CD1c-positive myeloid dendritic cell (primary cell): ENCODE data around the gene BTBD10.

Experiments used
- DNase-seq: peaks from one replicate; pipeline ENCODE4 v3.0.0-alpha.2; 2016; ENCODE audit errors: extremely low spot score

The BTBD10 gene

DNA sequence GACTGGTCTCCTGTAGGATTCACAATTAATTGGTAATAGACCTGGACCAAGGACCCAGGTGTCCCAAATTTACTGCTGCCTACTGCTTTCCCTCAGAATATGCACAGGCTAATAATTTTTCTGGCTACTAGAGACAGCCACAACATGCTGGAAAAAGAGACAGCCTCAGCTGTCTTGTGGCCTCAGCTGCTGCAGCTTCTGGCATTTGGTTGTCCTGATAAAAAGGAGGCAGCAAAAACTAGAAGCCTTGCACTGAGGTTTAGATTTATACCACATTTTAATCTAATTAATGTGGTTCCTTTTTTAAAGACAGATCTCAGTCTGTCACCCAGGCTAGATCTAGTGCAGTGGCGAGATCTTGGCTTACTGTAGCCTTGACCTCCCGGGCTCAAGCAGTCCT lies 89.8 kb downstream of the BTBD10 start:
- no peak for DNase-seq

DNA sequence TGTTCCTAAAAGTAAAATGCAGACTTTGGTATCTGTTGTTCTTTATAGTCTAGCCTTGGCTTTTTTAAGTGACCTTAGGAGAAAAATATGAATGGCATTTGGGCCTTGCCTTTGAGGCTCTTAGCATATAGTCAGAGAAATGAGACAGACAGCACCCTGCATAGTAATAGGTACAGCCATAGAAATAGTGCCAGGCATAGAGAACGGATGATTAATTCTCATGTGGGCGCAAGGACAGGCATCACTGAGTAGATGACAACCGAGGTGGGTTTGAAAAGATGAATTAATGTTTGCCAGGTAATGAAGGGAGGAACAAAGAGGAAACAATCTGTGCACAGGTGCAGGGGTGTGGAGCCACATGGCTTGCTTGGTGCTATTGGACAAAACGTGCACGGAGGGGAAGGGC lies 95.0 kb downstream of the BTBD10 start:
- no peak for DNase-seq

GRCh38 chr11:13367115-13367514 lies 95.9 kb downstream of the BTBD10 start:
- no peak for DNase-seq

DNA sequence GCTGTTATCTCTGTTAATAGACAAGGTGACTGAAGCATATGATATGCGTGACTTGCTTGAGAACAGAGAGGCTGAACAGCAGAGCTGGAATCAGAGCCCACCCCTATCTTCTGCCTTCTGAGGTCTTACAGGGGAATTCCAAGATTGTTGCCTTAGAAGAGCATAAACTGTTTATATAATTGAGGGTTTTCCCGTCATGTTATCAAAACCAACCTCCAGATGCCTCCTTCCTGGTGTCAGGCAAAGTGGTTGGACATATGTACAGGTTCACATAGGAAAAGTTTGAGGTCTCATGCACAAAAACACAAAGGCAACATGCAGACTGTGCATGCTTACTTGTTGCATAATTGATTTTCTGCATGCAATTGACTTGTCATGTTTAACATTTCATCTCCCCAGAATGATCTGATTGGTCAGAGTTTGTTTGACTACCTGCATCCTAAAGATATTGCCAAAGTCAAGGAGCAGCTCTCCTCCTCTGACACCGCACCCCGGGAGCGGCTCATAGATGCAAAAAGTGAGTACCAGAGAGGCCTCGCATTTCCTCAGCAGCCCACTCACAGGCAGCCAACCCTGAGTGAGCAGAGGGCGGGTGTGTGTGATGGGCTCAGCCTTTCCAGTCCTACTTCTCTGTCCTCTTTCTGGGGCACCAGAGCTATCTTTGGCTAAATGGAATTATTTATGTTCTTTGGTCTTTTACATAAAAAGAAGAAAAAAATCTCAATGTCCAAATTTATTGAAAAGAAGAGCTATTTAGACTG lies 96.6 kb downstream of the BTBD10 start:
- DNase-seq, result no peak

DNA sequence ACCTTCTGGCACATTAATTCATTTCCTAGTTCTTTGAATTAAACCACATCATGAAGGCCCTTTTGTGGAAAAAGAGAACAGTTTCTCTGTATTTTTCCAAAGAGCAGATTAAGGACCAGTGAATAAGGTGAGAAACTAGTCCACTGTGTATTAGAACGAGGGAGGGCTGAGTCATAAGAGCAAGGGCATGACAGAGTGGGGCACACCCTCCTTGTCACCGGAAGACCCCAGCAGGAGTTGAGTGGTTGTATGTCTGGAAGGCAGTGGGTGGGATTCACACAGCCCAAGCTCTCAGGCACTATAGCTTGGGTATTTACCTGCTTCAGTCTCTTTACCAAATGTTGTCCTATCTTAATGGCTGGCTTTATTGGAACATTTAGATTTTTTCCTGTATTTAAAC lies 98.6 kb downstream of the BTBD10 start:
- DNase-seq, result no peak

DNA sequence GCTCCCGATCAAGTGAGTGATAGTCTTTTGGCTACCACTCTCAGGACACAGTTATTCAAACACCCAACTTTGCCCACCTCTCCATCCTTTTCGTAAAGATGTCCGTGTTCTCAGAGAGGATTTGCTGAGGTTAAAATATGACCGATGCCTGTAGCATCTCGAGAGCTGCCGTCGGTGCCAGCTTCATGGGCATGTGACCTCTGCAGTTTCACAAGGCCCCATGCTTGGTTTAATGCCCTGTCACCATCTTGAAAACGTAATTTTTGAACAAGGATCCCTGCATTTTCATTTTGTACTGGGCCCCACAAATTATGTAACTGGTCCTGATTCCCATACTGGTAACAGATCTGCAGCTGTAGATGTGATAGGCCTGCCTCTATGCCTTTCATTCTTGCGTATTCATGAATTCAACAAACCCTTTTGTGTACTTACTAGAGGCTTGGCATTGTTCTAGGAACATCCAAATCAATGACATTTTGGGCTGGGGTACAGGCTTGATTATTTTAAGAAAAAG lies 100.4 kb downstream of the BTBD10 start:
- no peak for DNase-seq

DNA sequence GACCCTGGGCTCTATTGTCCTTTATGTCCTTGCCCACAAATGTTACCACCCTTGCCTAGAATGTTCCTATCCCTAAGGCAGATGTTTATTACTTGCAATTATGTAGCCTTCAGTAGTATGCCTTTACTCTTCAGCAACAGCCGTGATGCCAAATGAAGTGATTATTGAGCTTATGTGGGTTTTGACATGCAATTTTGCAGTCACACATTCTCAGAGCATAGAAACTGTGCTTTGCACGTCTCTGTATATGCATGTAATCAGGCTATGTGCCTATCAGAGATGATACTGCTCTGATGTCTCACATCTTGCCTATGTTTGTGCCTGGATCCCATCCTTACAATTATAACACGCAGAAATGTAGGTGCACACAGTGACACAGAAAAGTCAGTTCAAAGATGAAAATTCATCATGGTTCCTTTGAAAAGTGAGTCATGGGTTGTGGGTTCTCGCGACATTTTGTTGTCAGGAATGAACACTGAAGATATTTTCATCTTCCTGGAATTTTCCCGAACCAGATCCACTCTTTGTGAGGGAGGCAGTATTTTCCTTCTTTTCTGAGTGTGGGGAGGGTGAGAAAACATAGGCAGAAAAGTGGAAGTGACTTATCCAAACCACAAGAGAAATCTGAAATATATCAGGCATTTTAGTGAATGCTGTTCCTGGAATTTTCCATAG lies 104.3 kb downstream of the BTBD10 start:
- DNase-seq, result no peak

DNA sequence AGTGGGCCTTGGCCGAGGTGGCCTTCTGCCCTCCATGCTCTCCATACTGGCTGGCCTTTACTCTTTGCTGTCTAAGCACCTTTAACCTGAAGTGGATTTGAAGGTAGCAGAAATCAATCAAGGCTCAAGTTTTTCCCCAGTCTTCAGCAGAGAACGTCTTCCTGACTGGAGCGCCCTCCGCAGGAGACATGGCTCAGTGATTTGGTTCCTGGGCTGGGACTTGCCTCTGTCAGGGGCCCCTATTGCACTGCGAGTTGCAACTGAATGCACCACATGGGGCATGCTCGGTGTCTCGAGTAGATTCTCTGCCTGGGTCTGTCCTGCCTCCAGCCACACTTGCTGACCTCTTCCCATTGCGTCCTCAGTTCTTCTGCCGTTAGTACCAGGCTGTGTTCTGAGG lies 105.8 kb downstream of the BTBD10 start:
- no peak for DNase-seq

DNA sequence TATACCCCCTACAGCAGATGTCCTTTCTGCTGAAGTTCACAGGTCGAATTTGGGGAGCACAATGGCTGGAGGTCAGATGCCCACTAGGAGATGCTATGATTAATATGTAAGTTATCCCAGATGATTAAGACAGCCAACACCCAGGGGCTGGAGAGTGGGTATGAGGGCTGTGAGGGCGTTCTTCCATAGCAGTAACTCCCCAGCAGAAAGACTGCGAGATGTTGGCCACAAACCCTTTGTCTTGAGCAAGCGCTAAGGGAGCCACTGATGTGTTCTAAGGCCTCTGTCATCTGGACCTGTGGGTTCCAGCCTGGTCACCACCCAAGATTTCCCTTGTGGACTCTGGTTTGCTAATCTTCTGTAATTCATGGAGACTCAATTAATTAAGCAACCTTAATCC lies 107.8 kb downstream of the BTBD10 start:
- DNase-seq, result no peak

DNA sequence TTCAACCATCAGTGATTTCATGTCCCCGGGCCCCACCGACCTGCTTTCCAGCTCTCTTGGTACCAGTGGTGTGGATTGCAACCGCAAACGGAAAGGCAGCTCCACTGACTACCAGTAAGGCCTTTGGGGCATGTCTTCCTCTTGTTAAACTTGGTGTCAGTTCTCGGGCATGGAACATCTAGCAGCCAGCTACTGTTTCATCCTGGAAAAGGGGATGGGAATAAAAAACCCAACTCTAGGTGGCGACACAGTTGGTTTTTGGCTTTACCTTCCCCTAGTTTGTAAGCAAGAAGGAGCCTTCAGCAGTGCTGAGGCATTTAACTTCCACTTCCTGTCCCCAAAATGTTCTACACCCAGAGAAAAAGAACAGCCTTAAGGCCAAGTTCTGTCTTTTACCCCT lies 108.7 kb downstream of the BTBD10 start:
- DNase-seq, result no peak

GRCh38 chr11:13352711-13353110 lies 110.3 kb downstream of the BTBD10 start:
- no peak for DNase-seq

- no peak for DNase-seq
Measured at GRCh38 chr11:13349581-13349980, 113.4 kb downstream of the BTBD10 start.

GRCh38 chr11:13349046-13349445 lies 114.0 kb downstream of the BTBD10 start:
- DNase-seq, result no peak

DNA sequence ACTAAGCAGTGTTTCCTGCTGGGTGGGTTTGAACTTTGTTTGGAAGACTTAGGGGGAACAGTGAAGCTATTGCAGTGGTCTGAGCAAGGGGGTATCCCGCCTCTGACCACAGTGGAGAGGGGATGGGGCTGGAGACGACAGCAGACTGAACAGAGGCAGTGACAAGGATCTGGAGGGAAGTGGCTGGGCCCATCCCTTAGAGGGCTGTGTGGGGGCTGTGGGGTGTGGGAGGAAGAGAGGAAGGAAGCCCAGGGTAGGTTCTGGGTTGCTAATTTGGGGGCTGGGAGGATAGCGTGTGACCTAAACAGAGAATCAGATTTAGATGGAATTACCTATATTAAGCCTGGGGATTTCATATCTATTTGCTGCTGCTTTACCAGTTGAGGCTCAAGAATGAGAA lies 114.7 kb downstream of the BTBD10 start:
- peak; percentile 51 for DNase-seq

DNA sequence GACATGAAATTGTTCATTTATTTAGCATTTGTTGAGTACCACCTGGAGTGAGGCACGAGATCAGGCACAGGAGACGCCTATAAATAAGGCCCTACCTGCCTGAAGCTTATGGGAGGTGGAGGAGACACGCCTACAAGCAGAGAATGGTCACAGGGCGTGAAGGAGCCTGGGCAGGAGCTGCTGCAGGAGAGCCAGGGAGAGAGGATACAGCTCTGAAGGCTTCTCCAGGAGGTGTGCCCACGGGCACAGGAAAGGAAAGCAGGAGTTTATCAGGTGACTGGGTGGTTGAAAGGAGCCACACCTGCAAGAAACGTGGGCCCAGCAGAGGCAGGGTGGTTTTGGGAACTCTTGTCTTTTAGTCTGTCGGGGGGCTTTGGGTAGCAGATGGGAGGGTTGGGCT lies 115.1 kb downstream of the BTBD10 start:
- no peak for DNase-seq

GRCh38 chr11:13346470-13346869 lies 116.6 kb downstream of the BTBD10 start:
- DNase-seq, result no peak

- no peak for DNase-seq
Measured at GRCh38 chr11:13344818-13345217, 118.2 kb downstream of the BTBD10 start.

GRCh38 chr11:13343931-13344717 lies 118.9 kb downstream of the BTBD10 start:
- DNase-seq, result peak; percentile 79

- peak; percentile 20 for DNase-seq
Measured at GRCh38 chr11:13343067-13343466, 120.0 kb downstream of the BTBD10 start.

GRCh38 chr11:13341026-13341425 lies 122.0 kb downstream of the BTBD10 start:
- peak; percentile 40 for DNase-seq

DNA sequence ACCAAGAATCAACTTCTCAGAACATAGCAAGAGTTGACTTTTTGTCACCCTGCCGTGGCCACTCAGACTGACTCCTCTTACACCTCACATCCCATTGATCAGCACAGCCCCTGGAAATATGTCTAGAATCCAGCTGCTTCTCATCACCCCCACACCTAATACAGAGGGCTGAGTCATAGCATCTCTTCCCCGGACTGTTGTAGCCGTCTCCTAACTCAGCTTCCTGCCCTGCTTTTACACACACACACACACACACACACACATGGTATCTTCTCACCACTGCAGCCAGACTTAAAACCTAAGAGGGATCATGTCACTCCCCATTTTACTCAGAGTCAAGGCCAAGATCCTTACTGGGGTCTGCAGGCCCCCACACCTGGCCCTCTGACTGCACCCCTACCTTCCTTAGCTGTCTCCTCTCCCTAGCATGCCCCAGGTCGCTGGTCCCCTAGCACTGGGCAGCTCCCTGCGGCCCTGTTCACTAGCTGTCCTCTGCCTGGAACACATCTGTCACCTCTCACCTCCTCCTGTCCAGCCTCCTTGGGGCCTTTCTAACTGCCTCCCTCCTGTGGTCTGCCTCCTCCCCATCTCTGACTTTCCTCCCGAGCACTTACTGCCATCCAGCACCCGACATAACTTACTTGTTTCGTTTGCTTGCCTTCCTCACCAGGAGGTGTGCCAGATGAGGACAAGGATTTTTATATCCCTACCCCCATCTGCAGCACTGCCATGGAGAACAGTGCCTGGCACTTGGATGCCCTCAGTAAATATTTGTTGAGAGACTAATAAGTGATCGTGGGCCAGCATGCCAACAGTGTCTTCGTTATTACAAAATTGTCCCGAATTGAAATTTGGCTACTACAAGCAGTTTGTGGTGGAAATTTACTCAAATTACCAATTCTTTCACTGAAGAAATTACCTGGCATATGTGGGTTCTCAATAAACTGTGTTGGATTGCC lies 123.5 kb downstream of the BTBD10 start:
- DNase-seq, result no peak
